Uterus (tissue), 2 donors: ENCODE measurements around the gene C15orf39.

Experiments
- CTCF ChIP-seq, 4 experiments: fragments of 200-600 bp in 2 of 4; fragments of 450-650 bp in 2 of 4; sonication (generic) in 2 of 4; IDR thresholded peaks; one replicate each; pipeline ENCODE4 v1.5.1; 2016 to 2019; ENCODE audit warnings: antibody characterized with exemption in 4 of 4, mild to moderate bottlenecking in 2 of 4, moderate library complexity in 1 of 4
- POLR2A ChIP-seq, 2 donors: fragments of 450-650 bp; IDR thresholded peaks; one replicate each; pipeline ENCODE4 v1.6.1; 2016; ENCODE audit warnings: antibody characterized with exemption in 2 of 2, mild to moderate bottlenecking in 1 of 2, moderate library complexity in 1 of 2

- TF ChIP-seq POLR2A (IDR thresholded peaks at IDR 0.05) (no peak), CTCF (IDR thresholded peaks at IDR 0.05) (no peak)
Measured at GRCh38 chr15:75153087-75153486, 48.6 kb upstream of the C15orf39 start.
